Heart right ventricle (tissue), 16 donors: ENCODE data around the gene OXGR1. TPM values are rescaled to one million over a fixed set of nuclear protein-coding genes. Genes with fewer than 3 reads are reported as not detected.

ENCODE experiments used
- ATAC-seq, 8 donors: fragments of 200-7000 bp; cut with Tn5 transposase; one replicate each; pipeline ENCODE4 v1.9.1; 2020; ENCODE audit warnings: mild to moderate bottlenecking in 8 of 8, moderate library complexity in 8 of 8, moderate number of reproducible peaks in 1 of 8
- DNase-seq, 2 donors: peaks; one replicate each; pipeline ENCODE4 v3.0.0-alpha.2; 2020
- H3K27ac ChIP-seq, 10 donors: fragments of 200-600 bp; sonication (generic) in 2 of 10; one replicate each; pipeline versions ENCODE4 v1.5.0 to v1.8.0; 2020 to 2022; ENCODE audit warnings: mild to moderate bottlenecking in 3 of 10
- H3K27me3 ChIP-seq, 7 donors: fragments of 200-600 bp; one replicate each; pipeline ENCODE4 v1.8.0; 2021 to 2022; ENCODE audit warnings: mild to moderate bottlenecking in 2 of 7
- H3K36me3 ChIP-seq, 9 donors: fragments of 200-600 bp; sonication (generic) in 1 of 9; one replicate each; pipeline versions ENCODE4 v1.5.0 to v1.8.0; 2020 to 2022; ENCODE audit warnings: mild to moderate bottlenecking in 2 of 9
- H3K4me1 ChIP-seq, 9 donors: fragments of 200-600 bp; sonication (generic) in 1 of 9; one replicate each; pipeline versions ENCODE4 v1.5.0 to v1.8.0; 2020 to 2022; ENCODE audit warnings: mild to moderate bottlenecking in 4 of 9
- H3K4me3 ChIP-seq, 10 donors: fragments of 200-600 bp; sonication (generic) in 2 of 10; one replicate each; pipeline versions ENCODE4 v1.5.0 to v1.8.0; 2020 to 2022; ENCODE audit warnings: mild to moderate bottlenecking in 7 of 10, moderate library complexity in 2 of 10
- H3K9me3 ChIP-seq, 11 donors: fragments of 200-600 bp in 10 of 11; sonication (generic) in 2 of 11; one replicate each; pipeline versions ENCODE4 v1.5.0 to v1.8.0; 2013 to 2022; ENCODE audit warnings: mild to moderate bottlenecking in 2 of 11, control low read depth in 1 of 11, moderate library complexity in 1 of 11
- CTCF ChIP-seq, 9 donors: fragments of 200-600 bp; sonication (generic) in 2 of 9; IDR thresholded peaks; one replicate each; pipeline versions ENCODE4 v1.5.0 to v1.8.0; 2021 to 2022; ENCODE audit warnings: antibody characterized with exemption in 9 of 9, mild to moderate bottlenecking in 5 of 9, moderate library complexity in 1 of 9
- WGBS, 2 donors: extraction: QIAGEN DNeasy Blood & Tissue Kit; methylation state at CpG; one replicate each; pipeline ENCODE4 v1.1.7; 2013; ENCODE audit warnings: inconsistent platforms in 1 of 2; 5-methylcytosine and 5-hydroxymethylcytosine counted together
- intact Hi-C, 10 donors: fragments of 100-400 bp; cut with DNase I; formaldehyde crosslinking; loops; one replicate each; pipeline versions ENCODE4 v1.11.1 to v1.14.2; 2022
- polyA plus RNA-seq, 2 donors: library from polyadenylated mRNA; stranded (reverse); fragments of 200-250 nt; gene quantifications; one replicate each; pipeline ENCODE4 v1.2.3, GENCODE V29; 2013
- total RNA-seq, 10 donors: library from RNA; stranded (reverse); fragmentation: NEBNext Ultra II Directional in 3 of 10; extraction: Animal tissue kit (Norgen Biotek cat#: 25700) in 3 of 10; gene quantifications; one replicate each; pipeline versions ENCODE4 v1.2.1 to v1.2.4, GENCODE V29; 2021 to 2023
- donor health status: Arrhythmogenic right ventricular cardiomyopathy.
- donor health status: ischemic (EF 13 %, LVEDD 7.1; RV severe dilation, severe dysfunction).
- donor health status: healthy with polysubstance abuse.
- donor health status: DM: no; HTN: yes; CAD: no.
- donor health status: DM: no; HTN: no; CAD: no.
- donor health status: ischemic (EF 25% LVEDD 6.9; RV normal size, moderate dysfunction).
- donor health status: ischemic (EF 25% LVEDD 5.7; RV mildly dilated, moderate dysfunction).
- donor health status: healthy.
- donor health status: DM: yes; HTN: yes; CAD: no.
- donor health status: Ischemic cardiomyopathy.
- donor health status: ischemic (EF 35%, LVEDD 5.7; RV mildly dilated, moderate dysfunction).
- donor health status: nonischemic (EF 11% LVEDD 7.7; RV severe dilation, severe dysfunction).
- donor health status: DM: yes; HTN: yes; CAD: no.
- donor health status: PGD.
- donor health status: ischemic (EF 29% LVEDD 5.4; RV normal size, mild dysfunction).
- donor health status: nonischemic (EF 23%, LVEDD 6.1; RV moderate dilation, normal function).

OXGR1 gene
- total and polyA plus RNA-seq, 12 donors, result 0.06 to 0.28 (median 0.21) TPM; not detected in 7

GRCh38 chr13:97023117-97023516 lies 28.8 kb upstream of the OXGR1 start:
- H3K4me3 ChIP-seq, result no peak overlapping the region
- DNase-seq (no peak), ATAC-seq (no peak)
- H3K4me1 ChIP-seq, result peaks cover 0 to 19% (median 11%) of the 10 kb centered on the region in 9 donors
- H3K9me3 ChIP-seq, result peaks cover 0 to 7% (median 0%) of the 10 kb centered on the region in 11 donors
- TF ChIP-seq CTCF (IDR thresholded peaks at IDR 0.05), result no peak
- 33 to 47% methylated on average over 1 of the region's 1 CpG for WGBS, 2 donors
- intact Hi-C loops, result loop anchor here in 5 of 10 donors (5.0 to 10.0 kb wide), 5 partner anchors 192 to 782 kb away; no protein-coding TSS in a partner anchor
- H3K27me3 ChIP-seq, result peaks cover 0 to 38% (median 0%) of the 10 kb centered on the region in 7 donors
- H3K36me3 ChIP-seq, result no peaks in the 10 kb centered on the region
- H3K27ac ChIP-seq, result no peak overlapping the region

DNA sequence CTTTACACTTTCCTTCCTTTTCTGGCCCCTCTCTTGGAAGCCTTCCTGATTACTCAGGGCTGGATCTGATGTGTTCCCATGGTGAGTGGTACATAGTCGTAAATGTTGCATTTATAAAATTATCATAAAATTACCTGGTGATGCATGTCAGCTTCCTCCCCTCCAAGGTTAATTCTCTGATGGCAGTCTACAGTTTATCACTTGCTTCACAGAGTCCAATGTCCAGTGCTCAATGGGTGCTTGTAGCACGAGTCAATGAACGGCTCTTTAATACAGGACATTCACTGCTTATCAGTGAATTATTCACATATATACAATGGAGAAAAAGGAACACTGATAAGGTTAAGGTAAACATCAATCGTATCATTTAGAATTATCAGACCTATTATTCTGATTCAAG lies 27.0 kb upstream of the OXGR1 start:
- Histone ChIP-seq H3K27ac (no peak overlapping the region), H3K4me3 (no peak overlapping the region), H3K9me3 (peaks cover 0 to 7% (median 0%) of the 10 kb centered on the region in 11 donors), H3K36me3 (no peaks in the 10 kb centered on the region), H3K4me1 (peaks cover 0 to 11% (median 2%) of the 10 kb centered on the region in 9 donors), H3K27me3 (peaks cover 0 to 46% (median 0%) of the 10 kb centered on the region in 7 donors)
- WGBS, 2 donors, result 81 to 85% methylated on average over 4 of the region's 4 CpGs
- intact Hi-C loops, result loop anchor here in 5 of 10 donors (5.0 to 10.0 kb wide), 5 partner anchors 194 to 784 kb away; no protein-coding TSS in a partner anchor
- no peak for TF ChIP-seq CTCF (IDR thresholded peaks at IDR 0.05)
- no peak for ATAC-seq
- no peak for DNase-seq

- Histone ChIP-seq H3K4me1 (peaks cover 0 to 6% (median 0%) of the 10 kb centered on the region in 9 donors), H3K36me3 (no peaks in the 10 kb centered on the region), H3K27me3 (peaks cover 0 to 46% (median 0%) of the 10 kb centered on the region in 7 donors), H3K9me3 (peaks cover 0 to 7% (median 0%) of the 10 kb centered on the region in 11 donors), H3K4me3 (no peak overlapping the region), H3K27ac (no peak overlapping the region)
- DNase-seq, result no peak
- 89 to 91% methylated on average over 3 of the region's 3 CpGs for WGBS, 2 donors
- ATAC-seq, result no peak
- TF ChIP-seq CTCF (IDR thresholded peaks at IDR 0.05), result no peak
- intact Hi-C loops, result loop anchor here in 5 of 10 donors (5.0 to 10.0 kb wide), 5 partner anchors 194 to 784 kb away; no protein-coding TSS in a partner anchor
Measured at GRCh38 chr13:97020689-97021240, 26.5 kb upstream of the OXGR1 start.

GRCh38 chr13:97020194-97020593 lies 25.9 kb upstream of the OXGR1 start:
- peaks cover 0 to 6% (median 0%) of the 10 kb centered on the region in 11 donors for H3K9me3 ChIP-seq
- intact Hi-C loops, result loop anchor here in 5 of 10 donors (5.0 to 10.0 kb wide), 5 partner anchors 195 to 785 kb away; no protein-coding TSS in a partner anchor
- TF ChIP-seq CTCF (IDR thresholded peaks at IDR 0.05), result no peak
- DNase-seq (no peak), ATAC-seq (no peak)
- no peak overlapping the region for H3K27ac ChIP-seq
- peaks cover 0 to 6% (median 0%) of the 10 kb centered on the region in 9 donors for H3K4me1 ChIP-seq
- H3K27me3 ChIP-seq, result peaks cover 0 to 46% (median 0%) of the 10 kb centered on the region in 7 donors
- no peak overlapping the region for H3K4me3 ChIP-seq
- no peaks in the 10 kb centered on the region for H3K36me3 ChIP-seq
- WGBS, 2 donors, result 71 to 79% methylated on average over 2 of the region's 2 CpGs
